IMR-90 (cell line): ENCODE results near the gene RBFOX2. TPM values are rescaled to one million over a fixed set of nuclear protein-coding genes. Genes with fewer than 3 reads are reported as not detected.

Experiments used
- ATAC-seq: fragments of 200-7000 bp; cut with Tn5 transposase; 2 replicates; pipeline ENCODE4 v1.9.1; 2020; ENCODE audit warnings: low read depth, mild to moderate bottlenecking, moderate library complexity
- BruUV-seq: library from RNA; stranded (reverse); fragments of 400-500 nt; replicated peaks from 2 replicates; lab custom pipeline; 2021; lab: Mats Ljungman, UMichigan
- CTCF ChIA-PET: fragments of 300-600 bp; formaldehyde crosslinking; extraction: SDS; loops from one replicate; lab custom pipeline; 2021; ENCODE audit warnings: antibody characterized with exemption; lab: Yijun Ruan, JAX
- POLR2A ChIA-PET: fragments of 300-600 bp; sonication (Branson Sonifier 250); formaldehyde crosslinking; loops from one replicate; lab custom pipeline; 2022; ENCODE audit warnings: antibody characterized with exemption; ENCODE audit not compliant: unreplicated experiment; lab: Charles Lee
- DNase-seq: peaks from one replicate; pipeline ENCODE4 v3.0.0; 2013
- H2AFZ ChIP-seq: replicated peaks from 2 replicates; pipeline ENCODE3; 2013; ENCODE audit warnings: low read length, mild to moderate bottlenecking; ENCODE audit not compliant: poor library complexity
- H2AK5ac ChIP-seq: 2 replicates; pipeline ENCODE4 v1.6.1; 2013; ENCODE audit warnings: low read depth, low read length, inconsistent platforms
- H2AK9ac ChIP-seq: replicated peaks from 2 replicates; pipeline ENCODE3; 2013; ENCODE audit warnings: mild to moderate bottlenecking, low read depth, low read length, moderate library complexity; ENCODE audit not compliant: poor library complexity
- H2BK120ac ChIP-seq: 2 replicates; pipeline ENCODE4 v1.6.1; 2013; ENCODE audit warnings: low read depth, low read length, inconsistent platforms
- H2BK15ac ChIP-seq: 3 replicates; pipeline ENCODE4 v1.6.1; 2013; ENCODE audit warnings: low read depth, low read length, inconsistent platforms
- H2BK20ac ChIP-seq: 2 replicates; pipeline ENCODE4 v1.6.1; 2013; ENCODE audit warnings: low read depth, mild to moderate bottlenecking, inconsistent platforms, low read length, moderate library complexity
- H2BK5ac ChIP-seq: 2 replicates; pipeline ENCODE4 v1.6.1; 2013; ENCODE audit warnings: mild to moderate bottlenecking, low read depth, low read length, inconsistent platforms; ENCODE audit not compliant: poor library complexity, severe bottlenecking
- H3K14ac ChIP-seq: replicated peaks from 2 replicates; pipeline ENCODE4 v1.6.1; 2013; ENCODE audit warnings: low read depth, low read length, inconsistent platforms
- H3K18ac ChIP-seq: 2 replicates; pipeline ENCODE4 v1.6.1; 2013; ENCODE audit warnings: low read depth, low read length, control low read depth
- H3K23ac ChIP-seq: 2 replicates; pipeline ENCODE4 v1.6.1; 2013; ENCODE audit warnings: low read depth, low read length, inconsistent platforms
- H3K27ac ChIP-seq: 2 replicates; pipeline ENCODE4 v1.5.1; 2013; ENCODE audit warnings: mild to moderate bottlenecking, control low read depth, low read length; ENCODE audit not compliant: insufficient read depth
- H3K27me3 ChIP-seq: 2 replicates; pipeline ENCODE4 v1.6.1; 2013; ENCODE audit warnings: low read length; ENCODE audit not compliant: control insufficient read depth, insufficient read depth
- H3K36me3 ChIP-seq: 2 replicates; pipeline ENCODE4 v1.6.1; 2013; ENCODE audit warnings: low read length, mixed read lengths; ENCODE audit not compliant: control insufficient read depth, insufficient read depth
- H3K4ac ChIP-seq: 2 replicates; pipeline ENCODE4 v1.6.1; 2013; ENCODE audit warnings: low read depth, low read length, inconsistent platforms
- H3K4me1 ChIP-seq: 2 replicates; pipeline ENCODE4 v1.6.1; 2013; ENCODE audit warnings: low read length, mixed read lengths; ENCODE audit not compliant: control insufficient read depth, insufficient read depth
- H3K4me2 ChIP-seq: 2 replicates; pipeline ENCODE4 v1.6.1; 2013; ENCODE audit warnings: low read depth, mild to moderate bottlenecking, control low read depth, low read length, moderate library complexity
- H3K4me3 ChIP-seq: 2 replicates; pipeline ENCODE4 v1.5.1; 2013; ENCODE audit warnings: low read depth, mild to moderate bottlenecking, control low read depth, low read length, moderate library complexity; ENCODE audit not compliant: insufficient read depth
- H3K56ac ChIP-seq: 2 replicates; pipeline ENCODE4 v1.6.1; 2013; ENCODE audit warnings: low read length, inconsistent platforms; ENCODE audit not compliant: insufficient read depth; ENCODE audit errors: extremely low read depth
- H3K79me1 ChIP-seq, 2 experiments: 2 replicates each; pipeline ENCODE4 v1.6.1; 2013; ENCODE audit warnings: low read length in 2 of 2, inconsistent platforms in 1 of 2, low read depth in 1 of 2
- H3K9ac ChIP-seq: 2 replicates; pipeline ENCODE4 v1.6.1; 2013; ENCODE audit warnings: low read depth, low read length, control low read depth
- H3K9me1 ChIP-seq: 2 replicates; pipeline ENCODE4 v1.6.1; 2013; ENCODE audit warnings: low read length, inconsistent platforms; ENCODE audit not compliant: insufficient read depth
- H3K9me3 ChIP-seq: 2 replicates; pipeline ENCODE4 v1.6.1; 2013; ENCODE audit warnings: low read length; ENCODE audit not compliant: control insufficient read depth, insufficient read depth
- H4K20me1 ChIP-seq: 2 replicates; pipeline ENCODE4 v1.6.1; 2013; ENCODE audit warnings: low read length, inconsistent platforms; ENCODE audit not compliant: insufficient read depth
- H4K5ac ChIP-seq: 2 replicates; pipeline ENCODE4 v1.6.1; 2013; ENCODE audit warnings: mild to moderate bottlenecking, low read depth, low read length, control low read depth
- H4K8ac ChIP-seq, 2 experiments: 2 replicates each; pipeline ENCODE4 v1.6.1; 2013; ENCODE audit warnings: low read depth in 2 of 2, low read length in 2 of 2, control low read depth in 1 of 2, inconsistent platforms in 1 of 2
- H4K91ac ChIP-seq: 2 replicates; pipeline ENCODE4 v1.6.1; 2013; ENCODE audit warnings: low read depth, low read length, inconsistent platforms; ENCODE audit not compliant: insufficient read depth
- ELK1 ChIP-seq: fragments of 150-350 bp; IDR thresholded peaks from 2 replicates; pipeline ENCODE4 v1.6.1; 2016; ENCODE audit warnings: low read depth, mild to moderate bottlenecking, low read length, moderate library complexity, borderline replicate concordance
- FOS ChIP-seq: fragments of 150-350 bp; IDR thresholded peaks from 2 replicates; pipeline ENCODE4 v1.6.1; 2016; ENCODE audit warnings: low read depth, low read length
- MAFK ChIP-seq: IDR thresholded peaks from 2 replicates; pipeline ENCODE4 v1.6.1; 2012; ENCODE audit warnings: low read depth, low read length, improper control_type of control experiment
- WGBS, 2 experiments: methylation state at CpG; one replicate each; pipeline versions ENCODE4 v1.1.5 to v1.1.7; 2013; ENCODE audit warnings: missing lambda C conversion rate in 2 of 2; ENCODE audit not compliant: insufficient read length in 1 of 2; ENCODE audit errors: extremely low coverage in 2 of 2; 5-methylcytosine and 5-hydroxymethylcytosine counted together
- dilution Hi-C: fragments of 300-500 bp; cut with HindIII; formaldehyde crosslinking; loops from one replicate; pipeline ENCODE4 v1.14.3; 2018; ENCODE audit warnings: low sequenced_read_pairs; ENCODE audit not compliant: unreplicated experiment
- in situ Hi-C: fragments of 300-500 bp; cut with MboI; formaldehyde crosslinking; loops from 3 replicates; pipeline ENCODE4 v1.14.3; 2019; ENCODE audit warnings: low sequenced_read_pairs, inconsistent platforms, mixed read lengths
- intact Hi-C: fragments of 100-400 bp; cut with micrococcal nuclease; formaldehyde crosslinking; loops from 2 replicates; pipeline ENCODE4 v1.10.0; 2022
- polyA plus RNA-seq, 3 experiments: library from polyadenylated mRNA; depleted of rRNA; stranded (reverse); fragments of >200 nt; gene quantifications; 2 replicates each; pipeline ENCODE4 v1.2.3, GENCODE V29; 2012; ENCODE audit warnings: low replicate concordance in 1 of 3
- total RNA-seq: library from RNA; depleted of rRNA; stranded (reverse); fragments of >200 nt; gene quantifications from 2 replicates; pipeline ENCODE4 v1.2.3, GENCODE V29; 2012

The RBFOX2 gene
- total and polyA plus RNA-seq, 2 of the 4 experiments (the other 2 are of a cell fraction) = 146 to 178 TPM

- WGBS, 2 experiments = no CpG with 5 or more reads among the region's 3 CpGs
These were observed 61.6 kb downstream of the RBFOX2 start for GRCh38 chr22:35967046-35967397.

More at GRCh38 chr22:35967046-35967397, 61.6 kb downstream of the RBFOX2 start:
- Histone ChIP-seq H3K14ac (no peak overlapping the region), H2AK9ac (no peak overlapping the region), H3K23ac (no peak overlapping the region), H2BK20ac (no peak overlapping the region), H4K91ac (no peak overlapping the region), H4K5ac (no peak overlapping the region), H2BK120ac (no peak overlapping the region), H2AFZ (no peak overlapping the region), H4K20me1 (peaks cover 25% of the 10 kb centered on the region), H3K4me2 (no peak overlapping the region), H3K9me1 (peaks cover 14% of the 10 kb centered on the region), H3K4ac (no peak overlapping the region), H3K9ac (no peak overlapping the region), H3K18ac (no peak overlapping the region), H3K4me3 (no peak overlapping the region), H2AK5ac (no peak overlapping the region), H3K4me1 (peaks cover 20% of the 10 kb centered on the region), H2BK15ac (no peak overlapping the region), H3K27me3 (no peaks in the 10 kb centered on the region), H3K9me3 (no peaks in the 10 kb centered on the region), H4K8ac (no peak overlapping the region), H3K56ac (no peak overlapping the region), H2BK5ac (no peak overlapping the region), H3K79me1 (peaks cover 46 to 81% of the 10 kb centered on the region in 2 experiments), H3K36me3 (no peaks in the 10 kb centered on the region), H3K27ac (no peak overlapping the region)
- ChIA-PET POLR2A (no interaction called here), CTCF (interaction anchor here (0.6 to 1.1 kb wide), 2 partner anchors 10 to 379 kb away, joined by 3 to 5 read pairs; no protein-coding TSS in a partner anchor)
- intact Hi-C loops (no loop called here), in situ Hi-C loops (no loop called here), dilution Hi-C loops (no loop called here)
- TF ChIP-seq FOS (no peak), MAFK (peak; percentile 44; the same call in 1 of the 2 replicates), ELK1 (no peak)
- DNase-seq = no peak
- BruUV-seq = no TSS peak
- ATAC-seq = no peak
